Mesothelial cell of epicardium (in vitro differentiated cells): ENCODE data around the gene CMKLR1. TPM values are rescaled to one million over a fixed set of nuclear protein-coding genes. Genes with fewer than 3 reads are reported as not detected.

ENCODE experiments used
- DNase-seq, 2 experiments: peaks; one replicate each; pipeline ENCODE4 v3.0.0; 2021; ENCODE audit warnings: low spot score in 2 of 2; ENCODE audit not compliant: unreplicated experiment in 2 of 2
- H3K27ac Mint-ChIP-seq: 2 replicates; pipeline ENCODE4 v1.8.0; 2021; ENCODE audit warnings: mixed read lengths
- H3K27me3 Mint-ChIP-seq: 2 replicates; pipeline ENCODE4 v1.8.0; 2021; ENCODE audit warnings: low read depth, mixed read lengths
- H3K36me3 Mint-ChIP-seq: 2 replicates; pipeline ENCODE4 v1.8.0; 2021; ENCODE audit warnings: mixed read lengths
- H3K4me1 Mint-ChIP-seq: 2 replicates; pipeline ENCODE4 v1.8.0; 2021; ENCODE audit warnings: mixed read lengths
- H3K4me3 Mint-ChIP-seq: 2 replicates; pipeline ENCODE4 v1.8.0; 2021; ENCODE audit warnings: mild to moderate bottlenecking, moderate library complexity, mixed read lengths
- H3K9me3 Mint-ChIP-seq: 2 replicates; pipeline ENCODE4 v1.8.0; 2021; ENCODE audit warnings: mixed read lengths
- total RNA-seq: library from RNA; stranded (reverse); gene quantifications from 3 replicates; pipeline ENCODE4 v1.2.1, GENCODE V29; 2021
- TF ChIP-seq, protein P1 (sequence below): fragments of 200-600 bp; sonication (generic); IDR thresholded peaks from one replicate; pipeline ENCODE4 v1.5.0; 2021; ENCODE audit warnings: antibody characterized with exemption; ENCODE audit not compliant: unreplicated experiment

The CMKLR1 gene
- total RNA-seq, 1 donor from 2014 or later = 0.87 TPM

DNA sequence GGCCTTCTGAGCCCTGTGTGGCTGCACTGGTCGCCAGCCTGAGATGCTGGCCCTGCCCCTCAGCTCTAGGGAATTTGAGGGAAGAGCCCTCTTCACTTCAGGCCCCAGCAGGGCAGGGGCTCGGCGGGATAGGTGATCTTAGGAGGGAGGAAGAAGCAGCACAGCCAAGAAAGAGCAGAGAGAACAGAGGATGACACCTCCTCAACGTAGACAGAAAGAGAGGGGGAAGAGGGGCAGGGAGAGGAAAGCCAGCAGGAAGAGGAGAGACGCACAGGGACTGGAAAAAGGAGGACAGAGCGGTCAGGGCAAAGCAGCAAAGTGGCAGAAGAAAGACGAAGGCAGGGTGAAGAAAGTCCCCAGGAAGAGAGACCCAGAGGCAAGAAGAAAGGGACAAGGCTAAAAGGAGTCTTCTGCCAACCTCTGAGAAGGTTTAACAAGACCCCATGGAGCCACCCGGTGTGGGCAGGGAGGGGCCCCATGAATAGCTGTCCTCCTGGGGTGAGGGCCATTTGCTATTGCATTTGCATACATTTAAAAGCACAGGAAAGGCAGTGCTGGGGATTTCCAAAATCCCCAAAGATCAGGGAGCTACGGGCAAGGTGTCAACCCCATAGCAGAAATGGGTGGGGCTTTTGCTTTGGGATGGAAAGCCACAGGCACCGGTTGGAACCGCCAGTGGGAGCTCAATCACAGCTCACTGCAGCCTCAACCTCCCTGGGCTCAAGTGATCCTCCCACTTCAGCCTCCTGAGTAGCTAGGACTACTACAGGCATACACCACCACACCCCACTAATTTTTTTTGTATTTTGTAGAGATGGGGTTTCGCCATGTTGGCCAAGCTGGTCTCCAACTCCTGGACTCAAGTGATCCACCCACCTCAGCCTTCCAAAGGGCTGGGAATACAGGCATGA is 22.7 kb downstream of the CMKLR1 start:
- Mint-ChIP-seq H3K4me3 (no peak overlapping the region), H3K9me3 (no peaks in the 10 kb centered on the region), H3K27ac (peak overlapping the region; percentile 49), H3K36me3 (no peaks in the 10 kb centered on the region), H3K27me3 (peaks cover 20% of the 10 kb centered on the region), H3K4me1 (peaks cover 23% of the 10 kb centered on the region)
- DNase-seq = no peak
- TF ChIP-seq, protein P1, sequence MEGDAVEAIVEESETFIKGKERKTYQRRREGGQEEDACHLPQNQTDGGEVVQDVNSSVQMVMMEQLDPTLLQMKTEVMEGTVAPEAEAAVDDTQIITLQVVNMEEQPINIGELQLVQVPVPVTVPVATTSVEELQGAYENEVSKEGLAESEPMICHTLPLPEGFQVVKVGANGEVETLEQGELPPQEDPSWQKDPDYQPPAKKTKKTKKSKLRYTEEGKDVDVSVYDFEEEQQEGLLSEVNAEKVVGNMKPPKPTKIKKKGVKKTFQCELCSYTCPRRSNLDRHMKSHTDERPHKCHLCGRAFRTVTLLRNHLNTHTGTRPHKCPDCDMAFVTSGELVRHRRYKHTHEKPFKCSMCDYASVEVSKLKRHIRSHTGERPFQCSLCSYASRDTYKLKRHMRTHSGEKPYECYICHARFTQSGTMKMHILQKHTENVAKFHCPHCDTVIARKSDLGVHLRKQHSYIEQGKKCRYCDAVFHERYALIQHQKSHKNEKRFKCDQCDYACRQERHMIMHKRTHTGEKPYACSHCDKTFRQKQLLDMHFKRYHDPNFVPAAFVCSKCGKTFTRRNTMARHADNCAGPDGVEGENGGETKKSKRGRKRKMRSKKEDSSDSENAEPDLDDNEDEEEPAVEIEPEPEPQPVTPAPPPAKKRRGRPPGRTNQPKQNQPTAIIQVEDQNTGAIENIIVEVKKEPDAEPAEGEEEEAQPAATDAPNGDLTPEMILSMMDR = no peak

DNA sequence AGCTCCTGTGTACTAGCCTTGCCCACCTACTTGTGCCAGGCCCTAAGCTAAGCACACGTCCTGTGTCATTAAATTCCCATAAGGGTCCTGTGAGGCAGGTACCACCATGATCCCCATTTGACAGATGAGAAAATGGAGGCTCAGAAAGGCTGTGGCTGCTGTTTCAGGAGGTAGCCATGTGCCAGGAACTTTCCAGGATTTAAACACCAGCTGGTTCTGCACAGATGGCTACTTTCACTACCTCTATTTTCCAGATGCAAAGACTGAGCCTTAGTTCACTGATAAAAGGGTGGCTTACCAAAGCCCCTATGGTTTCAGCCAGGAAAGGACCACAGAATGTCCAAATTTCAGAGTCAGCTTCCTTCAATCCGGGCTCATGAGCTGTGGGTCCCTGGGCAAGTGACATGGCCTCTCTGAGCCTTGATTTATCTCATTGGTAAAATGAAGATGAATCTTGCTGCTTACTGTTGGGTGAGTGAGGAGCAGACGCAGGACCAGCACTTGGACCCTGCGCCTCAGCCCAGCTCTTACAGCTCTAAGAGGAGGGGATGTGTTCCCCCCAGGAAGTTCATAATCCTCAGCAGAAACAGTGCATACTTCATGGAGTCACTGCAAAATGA is 23.5 kb downstream of the CMKLR1 start:
- TF ChIP-seq, protein P1 = no peak
- Mint-ChIP-seq H3K27ac (no peak overlapping the region), H3K27me3 (peaks cover 15% of the 10 kb centered on the region), H3K4me1 (peaks cover 23% of the 10 kb centered on the region), H3K9me3 (no peaks in the 10 kb centered on the region), H3K4me3 (no peak overlapping the region), H3K36me3 (no peaks in the 10 kb centered on the region)
- DNase-seq = no peak

DNA sequence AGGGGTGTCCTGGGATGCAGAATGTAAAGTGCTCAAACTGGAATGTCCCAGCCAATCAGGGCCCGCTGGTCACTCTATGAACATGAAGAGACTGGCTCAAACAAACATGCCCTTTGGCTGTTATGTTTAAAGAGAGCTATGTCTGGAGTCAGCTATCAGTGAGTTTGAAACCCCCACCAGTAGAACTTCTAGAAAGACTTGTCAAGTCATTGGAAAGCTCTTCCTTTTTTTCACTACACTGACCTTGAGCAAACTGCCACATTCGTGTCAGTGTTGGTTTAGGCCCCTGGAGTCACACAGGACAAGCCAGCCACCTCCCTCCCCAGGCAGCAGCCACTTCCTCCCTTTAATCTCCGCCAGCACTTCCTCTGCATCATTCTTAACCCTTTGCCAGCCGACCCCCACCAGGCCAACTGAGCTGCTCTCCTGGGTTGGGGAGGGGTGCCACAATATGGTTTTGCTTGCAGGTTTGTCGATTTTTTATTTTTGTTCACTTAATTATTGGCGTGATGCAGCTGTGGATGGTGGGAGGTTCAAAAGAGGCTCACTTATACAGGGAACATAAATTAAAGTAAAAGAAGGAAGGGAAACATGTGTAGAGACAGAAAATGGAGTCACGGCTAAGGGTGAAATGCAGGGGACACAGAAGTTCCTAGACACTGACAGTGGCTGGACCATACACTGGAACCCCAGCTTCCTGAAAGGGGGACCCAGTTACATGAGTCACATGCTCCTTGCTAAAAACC is 25.3 kb downstream of the CMKLR1 start:
- H3K4me3 Mint-ChIP-seq = no peak overlapping the region
- H3K36me3 Mint-ChIP-seq = no peaks in the 10 kb centered on the region
- DNase-seq = no peak
- no peaks in the 10 kb centered on the region for H3K9me3 Mint-ChIP-seq
- no peaks in the 10 kb centered on the region for H3K27me3 Mint-ChIP-seq
- peaks cover 23% of the 10 kb centered on the region for H3K4me1 Mint-ChIP-seq
- peak overlapping the region; percentile 71 for H3K27ac Mint-ChIP-seq
- TF ChIP-seq, protein P1 = no peak

DNA sequence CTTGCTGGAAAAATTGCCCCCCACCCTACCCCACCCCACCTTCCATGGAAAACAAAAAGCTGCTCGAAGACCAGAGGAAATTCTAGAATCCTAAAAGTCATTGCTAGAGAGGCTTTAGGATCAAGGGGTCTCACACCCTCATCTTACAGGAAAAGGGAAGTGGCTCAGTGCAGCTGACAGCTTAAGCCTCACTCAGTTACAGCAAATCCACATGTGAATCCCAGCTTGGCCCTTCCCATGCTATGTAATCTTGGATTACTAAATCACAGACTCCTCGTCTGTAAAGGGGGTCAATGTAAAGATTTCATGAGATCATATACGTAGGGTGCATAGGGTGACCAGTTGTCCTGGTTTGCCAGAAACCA is 25.9 kb downstream of the CMKLR1 start:
- H3K27me3 Mint-ChIP-seq = peaks cover 1% of the 10 kb centered on the region
- H3K9me3 Mint-ChIP-seq = no peaks in the 10 kb centered on the region
- no peaks in the 10 kb centered on the region for H3K36me3 Mint-ChIP-seq
- H3K4me3 Mint-ChIP-seq = no peak overlapping the region
- H3K4me1 Mint-ChIP-seq = peaks cover 23% of the 10 kb centered on the region
- TF ChIP-seq, protein P1 = no peak
- H3K27ac Mint-ChIP-seq = peak overlapping the region; percentile 71
- DNase-seq = no peak

DNA sequence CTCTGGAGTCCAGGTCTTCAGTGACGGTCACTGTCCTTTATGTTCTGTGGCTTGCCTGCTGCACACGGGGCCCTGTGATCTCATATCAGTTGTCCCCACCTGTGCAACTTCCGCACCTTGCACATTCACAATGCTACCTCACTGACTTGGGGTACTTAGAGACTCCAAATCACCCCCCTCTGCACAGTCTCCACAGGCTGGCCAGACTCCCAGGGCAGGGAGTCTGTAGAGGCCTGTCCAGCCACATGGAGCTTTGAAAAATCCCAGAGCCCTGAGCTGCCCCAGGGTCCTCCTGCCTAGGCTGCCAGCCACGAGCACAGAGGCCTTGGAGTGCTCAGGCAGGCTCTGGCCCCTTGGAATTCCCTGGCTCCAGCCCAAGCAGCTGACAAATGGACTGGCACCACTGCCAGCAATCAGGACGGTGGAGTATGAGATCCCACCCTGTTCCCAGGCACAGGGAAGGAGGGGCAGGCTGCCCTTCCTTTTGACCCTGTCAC is 26.4 kb downstream of the CMKLR1 start:
- Mint-ChIP-seq H3K27me3 (peaks cover 1% of the 10 kb centered on the region), H3K4me1 (peaks cover 23% of the 10 kb centered on the region), H3K9me3 (no peaks in the 10 kb centered on the region), H3K27ac (peak overlapping the region; percentile 71), H3K36me3 (no peaks in the 10 kb centered on the region), H3K4me3 (no peak overlapping the region)
- no peak for DNase-seq
- TF ChIP-seq, protein P1 = no peak
